Measurements from ENCODE around the gene SLC14A1. TPM values are rescaled to one million over a fixed set of nuclear protein-coding genes. Genes with fewer than 3 reads are reported as not detected.

Gene SLC14A1
- total and polyA plus RNA-seq, 2 of the 4 experiments (the other 2 are of a cell fraction), result 20.5 to 31.9 TPM

GRCh38 chr18:45765796-45766195, 41.8 kb downstream of the SLC14A1 start:
- Histone ChIP-seq H4K91ac (ENCODE audit: insufficient read depth, low read depth, low read length) (peak overlapping the region; percentile 12; the same call in 1 of the 2 replicates), H2AFZ (replicated peaks; ENCODE audit: low read length, poor library complexity) (no peak overlapping the region), H2BK15ac (ENCODE audit: low read depth, low read length) (peak overlapping the region; percentile 90; the same call in 1 of the 3 replicates), H3K18ac (ENCODE audit: low read depth, low read length) (peak overlapping the region; percentile 35), H3K56ac (ENCODE audit: extremely low read depth, insufficient read depth, low read length) (no peak overlapping the region), H3K14ac (replicated peaks; ENCODE audit: low read depth, low read length) (peak overlapping the region; percentile 85), H2BK20ac (ENCODE audit: low read depth, low read length) (peak overlapping the region; percentile 77), H2BK5ac (ENCODE audit: low read depth, low read length, poor library complexity, severe bottlenecking) (peak overlapping the region; percentile 71), H3K27ac (ENCODE audit: insufficient read depth, low read length) (no peak overlapping the region), H3K9ac (ENCODE audit: low read depth, low read length) (no peak overlapping the region), H3K23ac (ENCODE audit: low read depth, low read length) (peak overlapping the region; percentile 43; the same call in 1 of the 2 replicates), H2AK9ac (replicated peaks; ENCODE audit: low read depth, low read length, poor library complexity) (no peak overlapping the region), H3K4ac (ENCODE audit: low read depth, low read length) (peak overlapping the region; percentile 78), H3K4me3 (ENCODE audit: insufficient read depth, low read depth, low read length) (no peak overlapping the region), H3K4me1 (ENCODE audit: control insufficient read depth, insufficient read depth, low read length) (peaks cover 14% of the 10 kb centered on the region), H3K9me1 (ENCODE audit: insufficient read depth, low read length) (peaks cover 13% of the 10 kb centered on the region; the same call in 1 of the 2 replicates), H2BK120ac (ENCODE audit: low read depth, low read length) (peak overlapping the region; percentile 92), H4K20me1 (ENCODE audit: insufficient read depth, low read length) (no peaks in the 10 kb centered on the region), H3K27me3 (ENCODE audit: control insufficient read depth, insufficient read depth, low read length) (no peaks in the 10 kb centered on the region), H3K79me1 (ENCODE audit: low read depth in 1 of 2, low read length in 2 of 2) (peaks cover 0 to 3% of the 10 kb centered on the region in 2 experiments; a peak in 1 of 4 replicates), H3K4me2 (ENCODE audit: low read depth, low read length) (no peak overlapping the region), H3K36me3 (ENCODE audit: control insufficient read depth, insufficient read depth, low read length) (no peaks in the 10 kb centered on the region), H4K8ac (ENCODE audit: low read depth in 2 of 2, low read length in 2 of 2) (peak overlapping the region in 1 of 2 experiments; percentile 79; a peak in 2 of 4 replicates), H2AK5ac (ENCODE audit: low read depth, low read length) (peak overlapping the region; percentile 48; the same call in 1 of the 2 replicates), H4K5ac (ENCODE audit: low read depth, low read length) (peak overlapping the region; percentile 68; the same call in 1 of the 2 replicates), H3K9me3 (ENCODE audit: control insufficient read depth, insufficient read depth, low read length) (no peaks in the 10 kb centered on the region)
- ATAC-seq (ENCODE audit: low read depth) (peak; percentile 19; the same call in 1 of the 2 replicates), DNase-seq (no peak)
- ChIA-PET POLR2A (ENCODE audit: unreplicated experiment) (no interaction called here), CTCF (interaction anchor here (0.9 to 1.2 kb wide), 3 partner anchors 15 to 82 kb away, joined by 3 read pairs; no protein-coding TSS in a partner anchor)
- 36% methylated on average over 2 of the region's 2 CpGs; no CpG with 5 or more reads in 1 of the 2 experiments for WGBS, 2 experiments (ENCODE audit: extremely low coverage in 2 of 2, insufficient read length in 1 of 2)
- dilution Hi-C loops (cut with HindIII; ENCODE audit: low sequenced_read_pairs, unreplicated experiment), result no loop called here
- BruUV-seq (replicated peaks), result no TSS peak
- intact Hi-C loops (cut with micrococcal nuclease), result no loop called here
- TF ChIP-seq FOS (IDR thresholded peaks at IDR 0.05; ENCODE audit: low read depth, low read length), result no peak
- no peak for TF ChIP-seq CTCF (conservative IDR thresholded peaks at IDR 0.05; ENCODE audit: low read depth, low read length)
- TF ChIP-seq ELK1 (IDR thresholded peaks at IDR 0.05; ENCODE audit: borderline replicate concordance, low read depth, low read length), result no peak
- TF ChIP-seq POLR2A (IDR thresholded peaks at IDR 0.05; ENCODE audit: low read depth, low read length), result no peak
- TF ChIP-seq USF2 (IDR thresholded peaks at IDR 0.05; ENCODE audit: low read depth, low read length), result no peak
- TF ChIP-seq BHLHE40 (IDR thresholded peaks at IDR 0.05; ENCODE audit: low read depth, low read length), result no peak
- no peak for TF ChIP-seq CEBPB (IDR thresholded peaks at IDR 0.05; ENCODE audit: low read depth, low read length)
- no peak for TF ChIP-seq SMC3 (IDR thresholded peaks at IDR 0.05; ENCODE audit: low read depth, low read length)
- no peak for TF ChIP-seq MAFK (IDR thresholded peaks at IDR 0.05; ENCODE audit: low read depth, low read length)
- TF ChIP-seq MAZ (IDR thresholded peaks at IDR 0.05; ENCODE audit: borderline replicate concordance, low read depth, low read length), result no peak
- TF ChIP-seq RCOR1 (IDR thresholded peaks at IDR 0.05; ENCODE audit: insufficient replicate concordance, low read length), result no peak
- no peak for TF ChIP-seq RFX5 (IDR thresholded peaks at IDR 0.05; ENCODE audit: low read depth, low read length)
- no peak for TF ChIP-seq CHD1 (IDR thresholded peaks at IDR 0.05; ENCODE audit: low read depth, low read length)
- no peak for TF ChIP-seq MXI1 (IDR thresholded peaks at IDR 0.05; ENCODE audit: borderline replicate concordance, low read depth, low read length)
- in situ Hi-C loops (cut with MboI; ENCODE audit: low sequenced_read_pairs), result no loop called here
